Gastroesophageal sphincter (tissue), 4 donors: Measurements from ENCODE around the gene CRY2. TPM values are rescaled to one million over a fixed set of nuclear protein-coding genes. Genes with fewer than 3 reads are reported as not detected.
"Not testable (repeated sequence)": the region's sequence is repeated elsewhere in the genome, so short reads cannot be mapped to it uniquely, and the experiment has no call there.

Source experiments
- ATAC-seq: fragments of 150-250 bp; one replicate; pipeline ENCODE4 v1.9.1; 2016; ENCODE audit warnings: mild to moderate bottlenecking, moderate library complexity
- H3K27ac ChIP-seq, 4 donors: fragments of 200-600 bp; sonication (generic) in 3 of 4; 1 replicate in 3 of 4; 2 replicates in 1 of 4; pipeline ENCODE4 v1.5.1; 2016 to 2019
- H3K27me3 ChIP-seq: fragments of 200-600 bp; sonication (generic); one replicate; pipeline ENCODE4 v1.5.1; 2019
- H3K36me3 ChIP-seq, 2 donors: fragments of 200-600 bp; sonication (generic); one replicate each; pipeline ENCODE4 v1.5.1; 2019; ENCODE audit warnings: control low read depth in 1 of 2
- H3K4me1 ChIP-seq, 3 donors: fragments of 200-600 bp; sonication (generic); 1 replicate in 2 of 3; 2 replicates in 1 of 3; pipeline ENCODE4 v1.5.1; 2016 to 2019; ENCODE audit warnings: control low read depth in 2 of 3
- H3K4me3 ChIP-seq, 2 donors: fragments of 200-600 bp; sonication (generic); one replicate each; pipeline ENCODE4 v1.5.1; 2019; ENCODE audit warnings: mild to moderate bottlenecking in 1 of 2, moderate library complexity in 1 of 2
- H3K9me3 ChIP-seq, 3 donors: fragments of 200-600 bp; sonication (generic); one replicate each; pipeline ENCODE4 v1.5.1; 2017 to 2019; ENCODE audit warnings: control low read depth in 2 of 3
- CTCF ChIP-seq, 4 experiments: fragments of 200-600 bp in 2 of 4; fragments of 450-650 bp in 2 of 4; sonication (generic) in 1 of 4; IDR thresholded peaks; one replicate each; pipeline ENCODE4 v1.5.1; 2017 to 2019; ENCODE audit warnings: antibody characterized with exemption in 4 of 4, mild to moderate bottlenecking in 2 of 4, moderate library complexity in 2 of 4
- EP300 ChIP-seq: sonication (generic); formaldehyde crosslinking; IDR thresholded peaks from one replicate; pipeline ENCODE4 v1.6.1; 2017; ENCODE audit warnings: antibody characterized with exemption, mild to moderate bottlenecking
- POLR2A ChIP-seq, 2 donors: fragments of 450-650 bp; IDR thresholded peaks; one replicate each; pipeline ENCODE4 v1.6.1; 2017; ENCODE audit warnings: antibody characterized with exemption in 2 of 2, mild to moderate bottlenecking in 2 of 2, moderate library complexity in 1 of 2
- POLR2AphosphoS5 ChIP-seq: sonication (generic); formaldehyde crosslinking; IDR thresholded peaks from one replicate; pipeline ENCODE4 v1.6.1; 2017; ENCODE audit warnings: antibody characterized with exemption
- WGBS, 2 donors: methylation state at CpG; one replicate each; pipeline ENCODE4 v1.1.5; 2018; ENCODE audit warnings: low coverage in 1 of 2; 5-methylcytosine and 5-hydroxymethylcytosine counted together
- total RNA-seq, 4 donors: library from RNA; depleted of rRNA; stranded (reverse); fragments of >200 nt; gene quantifications; one replicate each; pipeline ENCODE4 v1.1.0, GENCODE V29; 2016

The CRY2 gene
- total RNA-seq, 4 donors from 2014 or later, result 38.8 to 82.0 (median 47.7) TPM

- Histone ChIP-seq H3K36me3 (peaks cover 0 to 38% of the 10 kb centered on the region in 2 donors), H3K4me3 (no peak overlapping the region), H3K4me1 (peaks cover 0 to 29% (median 15%) of the 10 kb centered on the region in 3 donors), H3K27me3 (no peaks in the 10 kb centered on the region), H3K9me3 (no peaks in the 10 kb centered on the region), H3K27ac (no peak overlapping the region)
- no peak for ATAC-seq
- no peak for TF ChIP-seq POLR2AphosphoS5
- no peak for TF ChIP-seq EP300
- TF ChIP-seq CTCF (IDR thresholded peaks at IDR 0.05), result no peak
- TF ChIP-seq POLR2A (IDR thresholded peaks at IDR 0.05), result no peak
- 80% methylated on average over 1 of the region's 56 CpGs; no CpG with 5 or more reads in 1 of the 2 donors for WGBS, 2 donors
Observed at GRCh38 chr11:45902452-45903380, 55.4 kb downstream of the CRY2 start.

GRCh38 chr11:45904309-45904915 lies 57.1 kb downstream of the CRY2 start:
- TF ChIP-seq EP300, result no peak
- no peak for TF ChIP-seq POLR2AphosphoS5
- TF ChIP-seq CTCF (IDR thresholded peaks at IDR 0.05), result no peak
- TF ChIP-seq POLR2A (IDR thresholded peaks at IDR 0.05), result no peak
- Histone ChIP-seq H3K27me3 (no peaks in the 10 kb centered on the region), H3K36me3 (peaks cover 0 to 46% of the 10 kb centered on the region in 2 donors), H3K27ac (no peak overlapping the region), H3K4me1 (peaks cover 0 to 25% (median 12%) of the 10 kb centered on the region in 3 donors), H3K9me3 (no peaks in the 10 kb centered on the region), H3K4me3 (no peak overlapping the region)
- ATAC-seq, result no peak
- no CpG with 5 or more reads among the region's 15 CpGs for WGBS, 2 donors

GRCh38 chr11:45905095-45905494 lies 57.8 kb downstream of the CRY2 start:
- no peak for TF ChIP-seq CTCF (IDR thresholded peaks at IDR 0.05)
- TF ChIP-seq EP300, result no peak
- no peak for TF ChIP-seq POLR2A (IDR thresholded peaks at IDR 0.05)
- TF ChIP-seq POLR2AphosphoS5, result no peak
- Histone ChIP-seq H3K27ac (no peak overlapping the region), H3K4me1 (peaks cover 0 to 21% (median 12%) of the 10 kb centered on the region in 3 donors), H3K9me3 (no peaks in the 10 kb centered on the region), H3K36me3 (peaks cover 0 to 53% of the 10 kb centered on the region in 2 donors), H3K4me3 (no peak overlapping the region), H3K27me3 (no peaks in the 10 kb centered on the region)
- ATAC-seq, result no peak
- 90% methylated on average over 2 of the region's 19 CpGs; no CpG with 5 or more reads in 1 of the 2 donors for WGBS, 2 donors

- not testable (repeated sequence) for ATAC-seq, H3K9me3 ChIP-seq
- no CpG with 5 or more reads among the region's 6 CpGs for WGBS, 2 donors
Observed at GRCh38 chr11:45905576-45905975, 58.3 kb downstream of the CRY2 start.

GRCh38 chr11:45906096-45906682 lies 58.9 kb downstream of the CRY2 start:
- Histone ChIP-seq H3K27ac (no peak overlapping the region), H3K27me3 (no peaks in the 10 kb centered on the region), H3K36me3 (peaks cover 0 to 64% of the 10 kb centered on the region in 2 donors), H3K9me3 (no peaks in the 10 kb centered on the region), H3K4me1 (peaks cover 0 to 11% (median 3%) of the 10 kb centered on the region in 3 donors), H3K4me3 (no peak overlapping the region)
- TF ChIP-seq POLR2A (IDR thresholded peaks at IDR 0.05) (no peak), EP300 (no peak), POLR2AphosphoS5 (no peak), CTCF (IDR thresholded peaks at IDR 0.05) (no peak)
- no peak for ATAC-seq
- WGBS, 2 donors, result no CpG with 5 or more reads among the region's 19 CpGs

More at GRCh38 chr11:45905576-45905975, 58.3 kb downstream of the CRY2 start:
- not testable (repeated sequence) for H3K4me3 ChIP-seq, H3K27ac ChIP-seq, H3K27me3 ChIP-seq
- peaks cover 0 to 17% (median 9%) of the 10 kb centered on the region in 3 donors for H3K4me1 ChIP-seq
- peaks cover 0 to 57% of the 10 kb centered on the region in 2 donors for H3K36me3 ChIP-seq
